HepG2 (cell line): ENCODE measurements around the gene CHKA. TPM values are rescaled to one million over a fixed set of nuclear protein-coding genes. Genes with fewer than 3 reads are reported as not detected.
A peak's percentile ranks its signal among the peaks of the same experiment; 100 is the strongest.

Experiments
- PCBP2 ChIP-seq: fragments of 200-400 bp; formaldehyde crosslinking; optimal IDR thresholded peaks from 2 replicates; pipeline ENCODE3; 2018; ENCODE audit warnings: low read length, low read depth; ENCODE audit not compliant: poor library complexity, severe bottlenecking
- POLR2A ChIP-seq, 2 experiments: IDR thresholded peaks; 2 replicates each; pipeline ENCODE4 v1.6.1; 2011; ENCODE audit warnings: low read depth in 2 of 2, low read length in 2 of 2, mild to moderate bottlenecking in 1 of 2, moderate library complexity in 1 of 2; ENCODE audit not compliant: insufficient read depth in 1 of 2
- ZBTB7A ChIP-seq: sonication (generic); formaldehyde crosslinking; IDR thresholded peaks from 2 replicates; pipeline ENCODE4 v1.8.0; 2022; ENCODE audit warnings: mild to moderate bottlenecking, missing genetic modification reagents
- ZNF180 ChIP-seq: sonication (generic); formaldehyde crosslinking; IDR thresholded peaks from 2 replicates; pipeline ENCODE4 v1.4.0; 2020; ENCODE audit warnings: low read depth, missing genetic modification reagents, borderline replicate concordance
- ZNF530 ChIP-seq: sonication (generic); formaldehyde crosslinking; IDR thresholded peaks from 2 replicates; pipeline ENCODE4 v1.5.0; 2020; ENCODE audit warnings: low read depth, mild to moderate bottlenecking, missing genetic modification reagents
- ZNF674 ChIP-seq: sonication (generic); formaldehyde crosslinking; IDR thresholded peaks from 2 replicates; pipeline ENCODE4 v1.5.0; 2020; ENCODE audit warnings: low read depth, mild to moderate bottlenecking, missing genetic modification reagents
- polyA plus RNA-seq, 8 experiments: library from polyadenylated mRNA; depleted of rRNA in 3 of 8; stranded (reverse) in 7 of 8; unstranded in 1 of 8; fragments of >200 nt; fragmentation: Illumina TruSeq in 4 of 8; extraction: Trizol in 4 of 8; gene quantifications; 2 replicates each; pipeline versions ENCODE4 v1.2.1 to v1.2.3, GENCODE V29; 2011 to 2016; ENCODE audit warnings: low read depth in 4 of 8, missing spikeins in 1 of 8, mixed read lengths in 1 of 8; ENCODE audit not compliant: insufficient read depth in 1 of 8
- total RNA-seq, 5 experiments: library from RNA; depleted of rRNA; stranded (reverse); fragments of >200 nt; fragmentation: Illumina TruSeq; extraction: Trizol; gene quantifications; 2 replicates each; pipeline ENCODE4 v1.2.3, GENCODE V29; 2016; ENCODE audit warnings: low read depth in 1 of 5
- TF ChIP-seq, protein P1 (sequence below): sonication (generic); formaldehyde crosslinking; IDR thresholded peaks from 2 replicates; pipeline ENCODE4 v1.5.0; 2020; ENCODE audit warnings: mild to moderate bottlenecking, missing genetic modification reagents, moderate library complexity
- TF ChIP-seq, protein P2 (sequence below): sonication (generic); formaldehyde crosslinking; conservative IDR thresholded peaks from 2 replicates; pipeline ENCODE4 v1.4.0; 2020; ENCODE audit warnings: mild to moderate bottlenecking, missing genetic modification reagents, moderate library complexity
- TF ChIP-seq, protein P3 (sequence below): sonication (generic); formaldehyde crosslinking; conservative IDR thresholded peaks from 2 replicates; pipeline ENCODE4 v1.5.0; 2020; ENCODE audit warnings: missing genetic modification reagents
- TF ChIP-seq, protein P4 (sequence below): sonication (generic); formaldehyde crosslinking; IDR thresholded peaks from 2 replicates; pipeline ENCODE4 v1.4.0; 2020; ENCODE audit warnings: missing genetic modification reagents
- TF ChIP-seq, protein P5 (sequence below): sonication (generic); formaldehyde crosslinking; IDR thresholded peaks from 2 replicates; pipeline ENCODE4 v1.4.0; 2020; ENCODE audit warnings: mild to moderate bottlenecking, missing genetic modification reagents, borderline replicate concordance
- TF ChIP-seq, protein P6 (sequence below): sonication (generic); formaldehyde crosslinking; IDR thresholded peaks from 2 replicates; pipeline ENCODE4 v1.5.0; 2020; ENCODE audit warnings: mild to moderate bottlenecking, low read depth, missing genetic modification reagents, borderline replicate concordance

Gene CHKA
- total and polyA plus RNA-seq, 2 of the 13 experiments (the other 11 are each of a cell fraction or from before 2014, with no cell fraction given), result 71.6 to 92.7 TPM

DNA sequence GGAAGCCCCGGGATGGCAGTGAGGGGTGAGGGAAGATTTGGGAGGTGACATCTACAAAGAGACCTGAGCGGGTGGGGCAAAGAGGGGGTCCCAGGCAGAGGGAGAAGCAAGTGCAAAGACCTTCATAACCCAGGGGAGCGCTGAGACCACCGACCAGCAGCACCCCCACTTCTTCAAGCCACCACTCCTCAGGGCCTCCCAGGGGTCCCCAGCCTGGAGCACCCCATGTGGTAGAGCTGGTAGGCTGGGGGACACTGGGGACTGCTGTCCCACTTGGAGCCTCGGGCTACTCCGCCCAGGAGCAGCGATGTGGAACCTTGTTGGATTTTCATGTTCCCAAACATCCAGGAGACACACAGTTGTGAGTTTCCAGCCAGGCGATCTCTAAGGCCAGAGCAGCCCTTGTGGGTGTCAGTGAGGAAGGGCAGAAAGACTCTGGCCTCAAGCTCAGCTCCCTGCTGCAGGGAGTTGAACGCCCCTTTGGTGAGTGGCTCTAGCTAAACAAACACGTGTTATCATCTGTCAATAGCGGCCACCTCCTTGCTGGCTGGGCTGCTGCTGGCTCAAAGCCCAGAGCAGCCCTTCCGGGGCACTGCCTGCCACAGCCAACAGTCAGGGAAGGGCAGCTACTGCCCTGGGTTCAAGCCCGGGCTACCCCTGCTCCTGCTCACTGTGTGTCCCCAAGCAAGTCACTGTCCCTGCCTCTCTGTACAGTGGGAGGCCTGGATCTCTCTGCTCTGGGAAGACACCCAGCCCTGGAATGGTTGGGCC lies 25.7 kb upstream of the CHKA start (continued):
- TF ChIP-seq ZBTB7A (CRISPR knock-in tag), result no peak; the same call in 1 of the 2 replicates
- TF ChIP-seq, protein P1, sequence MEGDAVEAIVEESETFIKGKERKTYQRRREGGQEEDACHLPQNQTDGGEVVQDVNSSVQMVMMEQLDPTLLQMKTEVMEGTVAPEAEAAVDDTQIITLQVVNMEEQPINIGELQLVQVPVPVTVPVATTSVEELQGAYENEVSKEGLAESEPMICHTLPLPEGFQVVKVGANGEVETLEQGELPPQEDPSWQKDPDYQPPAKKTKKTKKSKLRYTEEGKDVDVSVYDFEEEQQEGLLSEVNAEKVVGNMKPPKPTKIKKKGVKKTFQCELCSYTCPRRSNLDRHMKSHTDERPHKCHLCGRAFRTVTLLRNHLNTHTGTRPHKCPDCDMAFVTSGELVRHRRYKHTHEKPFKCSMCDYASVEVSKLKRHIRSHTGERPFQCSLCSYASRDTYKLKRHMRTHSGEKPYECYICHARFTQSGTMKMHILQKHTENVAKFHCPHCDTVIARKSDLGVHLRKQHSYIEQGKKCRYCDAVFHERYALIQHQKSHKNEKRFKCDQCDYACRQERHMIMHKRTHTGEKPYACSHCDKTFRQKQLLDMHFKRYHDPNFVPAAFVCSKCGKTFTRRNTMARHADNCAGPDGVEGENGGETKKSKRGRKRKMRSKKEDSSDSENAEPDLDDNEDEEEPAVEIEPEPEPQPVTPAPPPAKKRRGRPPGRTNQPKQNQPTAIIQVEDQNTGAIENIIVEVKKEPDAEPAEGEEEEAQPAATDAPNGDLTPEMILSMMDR, result peak; percentile 35; the same call in 1 of the 2 replicates
- TF ChIP-seq ZNF530 (CRISPR knock-in tag), result no peak
- TF ChIP-seq, protein P2, sequence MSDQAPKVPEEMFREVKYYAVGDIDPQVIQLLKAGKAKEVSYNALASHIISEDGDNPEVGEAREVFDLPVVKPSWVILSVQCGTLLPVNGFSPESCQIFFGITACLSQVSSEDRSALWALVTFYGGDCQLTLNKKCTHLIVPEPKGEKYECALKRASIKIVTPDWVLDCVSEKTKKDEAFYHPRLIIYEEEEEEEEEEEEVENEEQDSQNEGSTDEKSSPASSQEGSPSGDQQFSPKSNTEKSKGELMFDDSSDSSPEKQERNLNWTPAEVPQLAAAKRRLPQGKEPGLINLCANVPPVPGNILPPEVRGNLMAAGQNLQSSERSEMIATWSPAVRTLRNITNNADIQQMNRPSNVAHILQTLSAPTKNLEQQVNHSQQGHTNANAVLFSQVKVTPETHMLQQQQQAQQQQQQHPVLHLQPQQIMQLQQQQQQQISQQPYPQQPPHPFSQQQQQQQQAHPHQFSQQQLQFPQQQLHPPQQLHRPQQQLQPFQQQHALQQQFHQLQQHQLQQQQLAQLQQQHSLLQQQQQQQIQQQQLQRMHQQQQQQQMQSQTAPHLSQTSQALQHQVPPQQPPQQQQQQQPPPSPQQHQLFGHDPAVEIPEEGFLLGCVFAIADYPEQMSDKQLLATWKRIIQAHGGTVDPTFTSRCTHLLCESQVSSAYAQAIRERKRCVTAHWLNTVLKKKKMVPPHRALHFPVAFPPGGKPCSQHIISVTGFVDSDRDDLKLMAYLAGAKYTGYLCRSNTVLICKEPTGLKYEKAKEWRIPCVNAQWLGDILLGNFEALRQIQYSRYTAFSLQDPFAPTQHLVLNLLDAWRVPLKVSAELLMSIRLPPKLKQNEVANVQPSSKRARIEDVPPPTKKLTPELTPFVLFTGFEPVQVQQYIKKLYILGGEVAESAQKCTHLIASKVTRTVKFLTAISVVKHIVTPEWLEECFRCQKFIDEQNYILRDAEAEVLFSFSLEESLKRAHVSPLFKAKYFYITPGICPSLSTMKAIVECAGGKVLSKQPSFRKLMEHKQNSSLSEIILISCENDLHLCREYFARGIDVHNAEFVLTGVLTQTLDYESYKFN (CRISPR knock-in tag), result peak; percentile 94
- TF ChIP-seq, protein P3, sequence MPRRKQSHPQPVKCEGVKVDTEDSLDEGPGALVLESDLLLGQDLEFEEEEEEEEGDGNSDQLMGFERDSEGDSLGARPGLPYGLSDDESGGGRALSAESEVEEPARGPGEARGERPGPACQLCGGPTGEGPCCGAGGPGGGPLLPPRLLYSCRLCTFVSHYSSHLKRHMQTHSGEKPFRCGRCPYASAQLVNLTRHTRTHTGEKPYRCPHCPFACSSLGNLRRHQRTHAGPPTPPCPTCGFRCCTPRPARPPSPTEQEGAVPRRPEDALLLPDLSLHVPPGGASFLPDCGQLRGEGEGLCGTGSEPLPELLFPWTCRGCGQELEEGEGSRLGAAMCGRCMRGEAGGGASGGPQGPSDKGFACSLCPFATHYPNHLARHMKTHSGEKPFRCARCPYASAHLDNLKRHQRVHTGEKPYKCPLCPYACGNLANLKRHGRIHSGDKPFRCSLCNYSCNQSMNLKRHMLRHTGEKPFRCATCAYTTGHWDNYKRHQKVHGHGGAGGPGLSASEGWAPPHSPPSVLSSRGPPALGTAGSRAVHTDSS, result no peak
- TF ChIP-seq ZNF180 (CRISPR knock-in tag), result no peak
- TF ChIP-seq, protein P4, sequence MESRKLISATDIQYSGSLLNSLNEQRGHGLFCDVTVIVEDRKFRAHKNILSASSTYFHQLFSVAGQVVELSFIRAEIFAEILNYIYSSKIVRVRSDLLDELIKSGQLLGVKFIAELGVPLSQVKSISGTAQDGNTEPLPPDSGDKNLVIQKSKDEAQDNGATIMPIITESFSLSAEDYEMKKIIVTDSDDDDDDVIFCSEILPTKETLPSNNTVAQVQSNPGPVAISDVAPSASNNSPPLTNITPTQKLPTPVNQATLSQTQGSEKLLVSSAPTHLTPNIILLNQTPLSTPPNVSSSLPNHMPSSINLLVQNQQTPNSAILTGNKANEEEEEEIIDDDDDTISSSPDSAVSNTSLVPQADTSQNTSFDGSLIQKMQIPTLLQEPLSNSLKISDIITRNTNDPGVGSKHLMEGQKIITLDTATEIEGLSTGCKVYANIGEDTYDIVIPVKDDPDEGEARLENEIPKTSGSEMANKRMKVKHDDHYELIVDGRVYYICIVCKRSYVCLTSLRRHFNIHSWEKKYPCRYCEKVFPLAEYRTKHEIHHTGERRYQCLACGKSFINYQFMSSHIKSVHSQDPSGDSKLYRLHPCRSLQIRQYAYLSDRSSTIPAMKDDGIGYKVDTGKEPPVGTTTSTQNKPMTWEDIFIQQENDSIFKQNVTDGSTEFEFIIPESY (CRISPR knock-in tag), result peak; percentile 59; the same call in 1 of the 2 replicates
- TF ChIP-seq ZNF674 (CRISPR knock-in tag), result 0 out of 2 replicates have a peak, but pooled peaks have one; percentile 11
- TF ChIP-seq PCBP2, result no peak
- TF ChIP-seq, protein P5, sequence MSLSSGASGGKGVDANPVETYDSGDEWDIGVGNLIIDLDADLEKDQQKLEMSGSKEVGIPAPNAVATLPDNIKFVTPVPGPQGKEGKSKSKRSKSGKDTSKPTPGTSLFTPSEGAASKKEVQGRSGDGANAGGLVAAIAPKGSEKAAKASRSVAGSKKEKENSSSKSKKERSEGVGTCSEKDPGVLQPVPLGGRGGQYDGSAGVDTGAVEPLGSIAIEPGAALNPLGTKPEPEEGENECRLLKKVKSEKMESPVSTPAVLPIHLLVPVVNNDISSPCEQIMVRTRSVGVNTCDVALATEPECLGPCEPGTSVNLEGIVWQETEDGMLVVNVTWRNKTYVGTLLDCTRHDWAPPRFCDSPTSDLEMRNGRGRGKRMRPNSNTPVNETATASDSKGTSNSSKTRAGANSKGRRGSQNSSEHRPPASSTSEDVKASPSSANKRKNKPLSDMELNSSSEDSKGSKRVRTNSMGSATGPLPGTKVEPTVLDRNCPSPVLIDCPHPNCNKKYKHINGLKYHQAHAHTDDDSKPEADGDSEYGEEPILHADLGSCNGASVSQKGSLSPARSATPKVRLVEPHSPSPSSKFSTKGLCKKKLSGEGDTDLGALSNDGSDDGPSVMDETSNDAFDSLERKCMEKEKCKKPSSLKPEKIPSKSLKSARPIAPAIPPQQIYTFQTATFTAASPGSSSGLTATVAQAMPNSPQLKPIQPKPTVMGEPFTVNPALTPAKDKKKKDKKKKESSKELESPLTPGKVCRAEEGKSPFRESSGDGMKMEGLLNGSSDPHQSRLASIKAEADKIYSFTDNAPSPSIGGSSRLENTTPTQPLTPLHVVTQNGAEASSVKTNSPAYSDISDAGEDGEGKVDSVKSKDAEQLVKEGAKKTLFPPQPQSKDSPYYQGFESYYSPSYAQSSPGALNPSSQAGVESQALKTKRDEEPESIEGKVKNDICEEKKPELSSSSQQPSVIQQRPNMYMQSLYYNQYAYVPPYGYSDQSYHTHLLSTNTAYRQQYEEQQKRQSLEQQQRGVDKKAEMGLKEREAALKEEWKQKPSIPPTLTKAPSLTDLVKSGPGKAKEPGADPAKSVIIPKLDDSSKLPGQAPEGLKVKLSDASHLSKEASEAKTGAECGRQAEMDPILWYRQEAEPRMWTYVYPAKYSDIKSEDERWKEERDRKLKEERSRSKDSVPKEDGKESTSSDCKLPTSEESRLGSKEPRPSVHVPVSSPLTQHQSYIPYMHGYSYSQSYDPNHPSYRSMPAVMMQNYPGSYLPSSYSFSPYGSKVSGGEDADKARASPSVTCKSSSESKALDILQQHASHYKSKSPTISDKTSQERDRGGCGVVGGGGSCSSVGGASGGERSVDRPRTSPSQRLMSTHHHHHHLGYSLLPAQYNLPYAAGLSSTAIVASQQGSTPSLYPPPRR (CRISPR knock-in tag), result peak; percentile 93; the same call in 1 of the 2 replicates
- TF ChIP-seq, protein P6, sequence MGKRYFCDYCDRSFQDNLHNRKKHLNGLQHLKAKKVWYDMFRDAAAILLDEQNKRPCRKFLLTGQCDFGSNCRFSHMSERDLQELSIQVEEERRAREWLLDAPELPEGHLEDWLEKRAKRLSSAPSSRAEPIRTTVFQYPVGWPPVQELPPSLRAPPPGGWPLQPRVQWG (CRISPR knock-in tag), result no peak
- peak; percentile 94 to 97 for TF ChIP-seq POLR2A (IDR thresholded peaks at IDR 0.05; ENCODE audit: insufficient read depth in 1 of 2, low read depth in 2 of 2, low read length in 2 of 2)
